Psoas muscle (tissue), 8 donors: ENCODE data around the gene TTLL10. TPM values are rescaled to one million over a fixed set of nuclear protein-coding genes. Genes with fewer than 3 reads are reported as not detected.

ENCODE experiments used
- ATAC-seq, 4 donors: fragments of 200-7000 bp; cut with Tn5 transposase; one replicate each; pipeline ENCODE4 v1.9.1; 2020; ENCODE audit warnings: moderate library complexity in 3 of 4, mild to moderate bottlenecking in 2 of 4
- DNase-seq, 2 donors: peaks; one replicate each; pipeline ENCODE4 v3.0.0-alpha.2; 2020
- H3K27ac ChIP-seq: fragments of 200-600 bp; one replicate; pipeline ENCODE4 v1.8.0; 2022
- H3K27me3 ChIP-seq, 3 donors: fragments of 200-600 bp in 1 of 3; one replicate each; pipeline versions ENCODE4 v1.6.1 to v1.8.0; 2013 to 2022; ENCODE audit warnings: low read length in 2 of 3, mild to moderate bottlenecking in 2 of 3, moderate library complexity in 1 of 3; ENCODE audit not compliant: insufficient read depth in 3 of 3
- H3K36me3 ChIP-seq, 2 donors: fragments of 200-600 bp in 1 of 2; one replicate each; pipeline versions ENCODE4 v1.6.1 to v1.8.0; 2013 to 2022; ENCODE audit warnings: low read depth in 1 of 2, mild to moderate bottlenecking in 1 of 2, moderate library complexity in 1 of 2; ENCODE audit not compliant: insufficient read depth in 1 of 2
- H3K4me1 ChIP-seq: fragments of 200-600 bp; one replicate; pipeline ENCODE4 v1.8.0; 2022
- H3K4me3 ChIP-seq: fragments of 200-600 bp; one replicate; pipeline ENCODE4 v1.8.0; 2022; ENCODE audit warnings: mild to moderate bottlenecking
- H3K9me3 ChIP-seq: fragments of 200-600 bp; one replicate; pipeline ENCODE4 v1.8.0; 2022
- CTCF ChIP-seq: fragments of 200-600 bp; IDR thresholded peaks from one replicate; pipeline ENCODE4 v1.8.0; 2022; ENCODE audit warnings: antibody characterized with exemption
- WGBS, 3 donors: extraction: QIAGEN DNeasy Blood & Tissue Kit; methylation state at CpG; one replicate each; pipeline versions ENCODE4 v1.1.6 to v1.1.7; 2013; 5-methylcytosine and 5-hydroxymethylcytosine counted together
- intact Hi-C, 2 donors: fragments of 100-400 bp; cut with DNase I; formaldehyde crosslinking; loops; one replicate each; pipeline versions ENCODE4 v1.11.0 to v1.14.2; 2022
- polyA plus RNA-seq, 3 donors: library from polyadenylated mRNA; stranded (reverse); fragments of 200-250 nt; gene quantifications; one replicate each; pipeline ENCODE4 v1.2.3, GENCODE V29; 2013
- total RNA-seq, 4 donors: library from RNA; stranded (reverse); fragmentation: NEBNext Ultra II Directional in 2 of 4; extraction: Animal tissue kit (Norgen Biotek cat#: 25700) in 2 of 4; gene quantifications; one replicate each; pipeline versions ENCODE4 v1.2.1 to v1.2.4, GENCODE V29; 2021 to 2023
- donor health status: healthy with polysubstance abuse.
- donor health status: DM: no; HTN: no; CAD: no; lungs with moderate emphysema.
- donor health status: Bipolar disorder and iron deficiency.
- donor health status: healthy.
- donor health status: DM: yes; HTN: yes; CAD: no.
- donor health status: DM: no; HTN: no; CAD: no.
- donor health status: DM: no; HTN: no; CAD: no.
- donor health status: DM: yes; HTN: yes; CAD: no.

Gene TTLL10
- total and polyA plus RNA-seq, 7 donors, result 0.03 to 0.27 (median 0.10) TPM; not detected in 3

GRCh38 chr1:1127551-1128451 is 45.9 kb upstream of the TTLL10 start:
- TF ChIP-seq CTCF, result no peak
- H3K9me3 ChIP-seq, result no peaks in the 10 kb centered on the region
- intact Hi-C loops, result no loop called here
- DNase-seq (peak in 1 of 2 donors; percentile 50), ATAC-seq (no peak)
- H3K27ac ChIP-seq, result no peak overlapping the region
- H3K4me3 ChIP-seq, result no peak overlapping the region
- peaks cover 0 to 6% (median 4%) of the 10 kb centered on the region in 3 donors for H3K27me3 ChIP-seq
- WGBS, 3 donors, result 84 to 86% (median 86%) methylated on average over 38 to 45 of the region's 45 CpGs
- no peaks in the 10 kb centered on the region for H3K4me1 ChIP-seq
- no peaks in the 10 kb centered on the region for H3K36me3 ChIP-seq

DNA sequence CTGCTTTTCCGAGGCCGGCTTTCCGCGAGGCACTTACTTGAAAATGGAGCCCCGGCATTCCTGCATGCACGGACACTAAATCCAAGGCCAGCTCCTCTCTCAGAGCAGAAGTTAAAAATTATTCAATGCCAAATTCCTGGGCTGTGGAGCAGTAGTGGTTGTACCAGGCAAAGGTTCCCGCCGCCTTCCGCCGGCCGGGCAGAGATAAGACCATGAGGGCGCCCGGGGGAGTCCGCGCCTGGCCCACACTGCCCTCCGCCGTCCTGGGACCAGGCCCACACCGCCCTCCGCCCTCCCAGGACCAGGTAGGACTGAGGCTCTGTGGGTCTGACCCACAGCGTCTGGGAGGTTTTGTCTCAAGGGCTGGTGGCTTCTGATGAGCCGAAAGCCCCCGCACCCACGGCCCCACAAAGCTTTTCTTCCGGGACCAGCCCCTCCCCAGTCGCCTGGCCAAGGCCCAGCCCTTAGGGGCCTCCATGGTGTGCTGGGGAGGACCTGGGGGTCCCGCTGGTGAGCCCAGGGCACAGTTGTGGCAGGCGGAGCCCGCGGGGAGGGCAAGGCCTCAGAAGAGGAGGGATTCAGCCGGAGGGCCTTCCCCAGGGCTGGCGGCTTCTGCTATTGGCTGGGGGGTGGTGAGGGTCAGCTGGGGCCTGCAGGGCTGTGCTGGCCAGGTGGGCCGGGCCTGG is 45.1 kb upstream of the TTLL10 start:
- ATAC-seq, result no peak
- intact Hi-C loops, result no loop called here

DNA sequence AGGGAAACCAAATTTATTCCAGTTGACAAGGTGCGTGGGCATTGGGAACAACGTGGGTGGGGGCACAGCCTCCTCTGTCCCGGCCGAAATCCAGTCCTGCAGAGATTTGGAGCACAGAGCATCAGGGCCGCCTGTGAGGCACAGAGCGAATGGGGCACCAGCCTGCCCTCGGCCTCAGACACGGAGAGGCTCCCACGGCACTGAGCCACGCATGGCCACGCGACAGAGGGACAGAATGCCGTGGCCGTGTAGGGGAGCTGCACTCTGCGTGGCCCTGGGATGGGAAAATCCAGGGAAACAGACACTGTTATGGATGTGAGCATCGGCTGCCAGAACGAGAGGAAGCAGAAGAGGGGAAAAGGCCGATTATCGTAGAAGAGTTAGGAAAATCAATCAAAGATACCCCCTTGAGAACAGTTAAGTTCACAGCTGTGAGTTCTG is 44.3 kb upstream of the TTLL10 start:
- intact Hi-C loops, result no loop called here
- ATAC-seq, result no peak
- DNase-seq, result no peak

More for the DNA sequence above, 45.1 kb upstream of the TTLL10 start:
- no peak for DNase-seq
- no peak for TF ChIP-seq CTCF
- H3K27me3 ChIP-seq, result peaks cover 0 to 5% (median 4%) of the 10 kb centered on the region in 3 donors
- no peaks in the 10 kb centered on the region for H3K4me1 ChIP-seq
- no peaks in the 10 kb centered on the region for H3K36me3 ChIP-seq
- 79 to 81% (median 80%) methylated on average over 32 of the region's 32 CpGs for WGBS, 3 donors
- no peak overlapping the region for H3K27ac ChIP-seq
- no peaks in the 10 kb centered on the region for H3K9me3 ChIP-seq
- no peak overlapping the region for H3K4me3 ChIP-seq

More for the DNA sequence above, 44.3 kb upstream of the TTLL10 start:
- Histone ChIP-seq H3K36me3 (no peaks in the 10 kb centered on the region), H3K27ac (no peak overlapping the region), H3K4me3 (no peak overlapping the region), H3K27me3 (peaks cover 0 to 5% (median 4%) of the 10 kb centered on the region in 3 donors), H3K9me3 (no peaks in the 10 kb centered on the region), H3K4me1 (no peaks in the 10 kb centered on the region)
- WGBS, 3 donors, result 68 to 74% (median 74%) methylated on average over 19 of the region's 19 CpGs
- TF ChIP-seq CTCF, result no peak
